ENCODE data around the gene COPG2. TPM values are rescaled to one million over a fixed set of nuclear protein-coding genes. Genes with fewer than 3 reads are reported as not detected.
"Not testable (repeated sequence)": the region's sequence is repeated elsewhere in the genome, so short reads cannot be mapped to it uniquely, and the experiment has no call there.

COPG2 gene
- total RNA-seq, 6 experiments from 2014 or later, result 20.2 to 25.4 (median 23.9) TPM

DNA sequence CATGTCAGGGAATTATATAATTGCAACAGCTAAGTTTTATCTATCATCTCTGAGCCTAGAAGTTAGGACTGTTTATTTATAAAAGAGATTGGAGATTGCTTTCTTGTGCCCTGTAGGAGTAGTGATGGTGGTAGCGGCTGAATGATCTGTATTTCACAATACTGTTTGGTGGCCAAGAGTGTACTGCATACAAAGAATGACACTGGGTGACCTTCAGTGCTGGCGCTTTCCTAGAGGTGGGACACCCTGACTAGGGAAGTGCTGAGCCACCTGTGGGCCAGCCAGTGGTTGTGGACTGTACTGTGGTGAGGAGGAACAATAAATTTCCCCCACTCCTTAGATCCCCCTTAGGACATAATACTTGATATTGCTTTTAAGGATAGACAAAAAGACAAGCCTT, 53.0 kb downstream of the COPG2 start:
- H3K27me3 Mint-ChIP-seq (ENCODE audit: insufficient read depth), result no peaks in the 10 kb centered on the region
- H3K27ac Mint-ChIP-seq, result no peak overlapping the region
- H3K4me1 Mint-ChIP-seq (ENCODE audit: low read depth), result no peaks in the 10 kb centered on the region
- H3K4me3 Mint-ChIP-seq, result no peak overlapping the region
- TF ChIP-seq CTCF (IDR thresholded peaks at IDR 0.05), result no peak
- no peaks in the 10 kb centered on the region; the same call in 1 of the 2 replicates for H3K9me3 Mint-ChIP-seq
- DNase-seq, result no peak
- peaks cover 18% of the 10 kb centered on the region for H3K36me3 Mint-ChIP-seq (ENCODE audit: low read depth)

- Mint-ChIP-seq H3K36me3 (ENCODE audit: low read depth) (peaks cover 26% of the 10 kb centered on the region), H3K27ac (no peak overlapping the region), H3K9me3 (no peaks in the 10 kb centered on the region; the same call in 1 of the 2 replicates), H3K4me3 (no peak overlapping the region), H3K27me3 (ENCODE audit: insufficient read depth) (no peaks in the 10 kb centered on the region), H3K4me1 (ENCODE audit: low read depth) (no peaks in the 10 kb centered on the region)
- no peak for DNase-seq
- no peak for TF ChIP-seq CTCF (IDR thresholded peaks at IDR 0.05)
Measured at GRCh38 chr7:130614449-130614848, 54.1 kb downstream of the COPG2 start.

DNA sequence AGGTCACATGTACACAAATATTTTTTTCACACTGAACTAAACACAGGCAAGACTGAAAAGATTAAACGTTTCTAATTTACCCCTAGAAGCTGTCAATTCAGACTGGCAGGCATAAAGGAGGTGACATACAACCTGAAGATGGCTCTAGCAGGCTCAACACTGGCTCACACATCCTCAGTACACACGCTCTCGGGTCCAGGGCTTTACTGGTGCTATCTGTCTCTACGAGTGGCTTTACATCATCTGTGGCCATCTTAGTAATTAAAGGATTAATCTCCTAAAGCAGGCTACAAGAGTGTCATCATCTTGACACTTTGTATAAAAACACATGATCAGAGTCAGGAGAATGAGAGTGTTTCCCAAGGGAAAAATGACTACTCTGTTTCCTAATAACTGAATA, 57.3 kb downstream of the COPG2 start:
- Mint-ChIP-seq H3K36me3 (ENCODE audit: low read depth) (peaks cover 35% of the 10 kb centered on the region), H3K27ac (no peak overlapping the region), H3K4me3 (no peak overlapping the region), H3K9me3 (no peaks in the 10 kb centered on the region; the same call in 1 of the 2 replicates), H3K27me3 (ENCODE audit: insufficient read depth) (peaks cover 1% of the 10 kb centered on the region; the same call in 1 of the 2 replicates), H3K4me1 (ENCODE audit: low read depth) (no peaks in the 10 kb centered on the region)
- TF ChIP-seq CTCF (IDR thresholded peaks at IDR 0.05), result no peak
- DNase-seq, result no peak

GRCh38 chr7:130607066-130607465, 61.5 kb downstream of the COPG2 start:
- H3K4me1 Mint-ChIP-seq (ENCODE audit: low read depth), result not testable (repeated sequence)

GRCh38 chr7:130606161-130606560, 62.4 kb downstream of the COPG2 start:
- Mint-ChIP-seq H3K4me3 (no peak overlapping the region), H3K27me3 (ENCODE audit: insufficient read depth) (peaks cover 1% of the 10 kb centered on the region; the same call in 1 of the 2 replicates), H3K9me3 (no peaks in the 10 kb centered on the region; the same call in 1 of the 2 replicates), H3K27ac (no peak overlapping the region), H3K36me3 (ENCODE audit: low read depth) (peaks cover 33% of the 10 kb centered on the region), H3K4me1 (ENCODE audit: low read depth) (no peaks in the 10 kb centered on the region)
- DNase-seq, result no peak
- TF ChIP-seq CTCF (IDR thresholded peaks at IDR 0.05), result no peak

More at GRCh38 chr7:130607066-130607465, 61.5 kb downstream of the COPG2 start:
- not testable (repeated sequence) for DNase-seq; H3K27ac Mint-ChIP-seq; H3K4me3 Mint-ChIP-seq; H3K9me3 Mint-ChIP-seq; H3K27me3 Mint-ChIP-seq (ENCODE audit: insufficient read depth)
- peaks cover 35% of the 10 kb centered on the region for H3K36me3 Mint-ChIP-seq (ENCODE audit: low read depth)

DNA sequence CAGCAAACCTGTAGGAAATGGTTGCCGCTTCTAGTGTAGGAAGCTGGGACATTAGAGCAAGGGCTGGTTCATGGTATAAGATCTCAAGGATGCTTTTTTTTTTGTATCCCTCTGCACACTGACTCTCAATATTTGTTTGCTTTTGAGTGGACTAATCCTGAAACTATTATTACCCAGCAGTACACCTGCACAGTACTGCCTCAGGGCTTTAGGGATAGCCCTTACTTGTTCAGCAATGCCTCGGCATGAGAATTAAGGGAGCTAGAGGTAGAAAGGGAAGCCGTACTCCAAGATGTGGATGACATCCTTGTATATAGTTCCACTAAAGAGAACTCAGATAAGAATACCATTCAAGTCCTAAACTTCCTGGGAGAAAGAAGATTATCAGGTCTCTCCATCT, 70.5 kb downstream of the COPG2 start:
- Mint-ChIP-seq H3K4me1 (ENCODE audit: low read depth) (no peaks in the 10 kb centered on the region), H3K9me3 (no peaks in the 10 kb centered on the region), H3K36me3 (ENCODE audit: low read depth) (no peaks in the 10 kb centered on the region; the same call in 1 of the 2 replicates), H3K27ac (no peak overlapping the region), H3K4me3 (no peak overlapping the region), H3K27me3 (ENCODE audit: insufficient read depth) (no peaks in the 10 kb centered on the region; the same call in 1 of the 2 replicates)
- DNase-seq, result no peak
- TF ChIP-seq CTCF (IDR thresholded peaks at IDR 0.05), result no peak
